ENCODE measurements around the gene UNG. TPM values are rescaled to one million over a fixed set of nuclear protein-coding genes. Genes with fewer than 3 reads are reported as not detected.

The UNG gene
- total RNA-seq, 4 donors from 2014 or later = 31.9 to 57.5 (median 46.9) TPM

DNA sequence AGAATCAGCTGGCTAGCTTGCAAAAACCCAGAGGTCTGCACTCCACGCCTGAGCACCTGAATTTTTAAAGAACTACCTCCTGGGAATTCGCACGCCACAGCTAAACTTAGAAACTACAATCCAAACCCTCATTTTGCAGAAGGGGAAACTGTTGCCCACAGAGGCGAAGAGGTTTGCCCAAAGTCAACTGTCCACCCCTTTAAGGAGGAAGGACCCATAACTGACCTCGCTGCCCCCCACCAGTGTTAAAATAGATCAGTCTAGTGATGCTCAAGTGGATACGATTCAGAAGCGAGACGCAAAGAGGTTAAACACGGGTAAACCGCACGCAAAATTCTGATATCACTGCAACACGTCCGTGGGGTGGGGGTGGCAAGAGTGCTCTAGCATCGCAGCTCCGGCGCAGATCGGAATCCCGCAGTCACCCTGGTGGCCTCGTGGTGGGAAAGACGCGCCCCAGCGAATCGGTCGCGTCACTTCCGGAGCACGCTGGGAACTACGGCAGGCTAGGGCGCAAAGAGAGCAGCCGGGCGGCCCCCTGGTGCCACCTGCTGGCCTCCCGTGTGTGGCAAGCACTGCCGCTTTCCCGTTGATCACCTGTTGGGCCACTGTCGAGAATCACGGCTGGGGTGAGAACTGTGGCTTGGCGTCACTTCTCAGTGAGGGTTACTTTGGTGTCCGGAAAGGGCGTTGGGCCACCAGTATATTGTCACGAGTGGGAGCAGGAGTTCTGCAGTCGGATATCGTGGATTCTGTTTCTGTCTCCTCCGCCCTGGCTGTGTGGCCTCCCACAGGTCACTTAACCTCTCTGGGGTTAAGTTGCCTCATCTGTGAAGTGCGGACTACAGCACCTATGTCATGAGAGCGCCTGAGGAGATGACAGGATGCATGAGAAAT is 4.1 kb upstream of the UNG start, which contains the start of gene ALKBH2:
ALKBH2 (minus strand) TSS at position 451 of the 897 bp plus-strand sequence. CDS start 686 bp downstream, outside the sequence.
- TF ChIP-seq POLR2A (IDR thresholded peaks at IDR 0.05) = no peak
- peak in 1 of 3 donors; percentile 99 for TF ChIP-seq CTCF (IDR thresholded peaks at IDR 0.05)
- intact Hi-C loops (cut with DNase I; ENCODE audit: low total_unique reads) = loop anchor here (10.0 kb wide), 1 partner anchor 528 kb away; the partner anchor contains the start of genes ISCU and SART3
- peak within 1 kb of the TSS; percentile 17 for H3K4me3 ChIP-seq (ENCODE audit: low read depth, poor library complexity, severe bottlenecking)
- DNase-seq (ENCODE audit: low spot score in 2 of 2) = peak; percentile 90 to 98
- WGBS, 2 donors = 6% methylated on average over 35 to 41 of the region's 45 CpGs

DNA sequence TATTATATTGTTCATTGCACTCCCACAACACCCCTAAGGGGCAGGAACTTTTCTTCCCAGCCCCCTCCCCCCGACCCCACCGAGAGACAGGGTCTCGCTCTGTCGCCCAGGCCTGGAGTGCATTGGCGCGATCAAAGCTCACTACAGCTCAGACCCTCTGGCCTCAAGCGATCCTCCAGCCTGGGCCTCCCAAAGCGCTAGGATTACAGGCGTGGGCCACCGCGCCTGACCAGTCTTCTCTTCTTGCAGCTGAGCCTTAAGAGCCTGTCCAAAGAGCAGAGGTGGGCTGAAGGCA is 310 bp upstream of the UNG start:
- DNase-seq (ENCODE audit: low spot score in 2 of 2) = no peak
- no peak overlapping the region for H3K4me3 ChIP-seq (ENCODE audit: low read depth, poor library complexity, severe bottlenecking)
- 26 to 35% methylated on average over 11 of the region's 11 CpGs for WGBS, 2 donors
- TF ChIP-seq CTCF (IDR thresholded peaks at IDR 0.05) (no peak), POLR2A (IDR thresholded peaks at IDR 0.05) (no peak)
- intact Hi-C loops (cut with DNase I; ENCODE audit: low total_unique reads) = loop anchor here (10.0 kb wide), 1 partner anchor 532 kb away; the partner anchor contains the start of genes ISCU and SART3

GRCh38 chr12:109098183-109098604 is 797 bp downstream of the UNG start:
- TF ChIP-seq CTCF (IDR thresholded peaks at IDR 0.05) (no peak), POLR2A (IDR thresholded peaks at IDR 0.05) (no peak)
- peak overlapping the region; percentile 70 for H3K4me3 ChIP-seq (ENCODE audit: low read depth, poor library complexity, severe bottlenecking)
- DNase-seq (ENCODE audit: low spot score in 2 of 2) = peak; percentile 55 to 91
- WGBS, 2 donors = 0 to 1% methylated on average over 22 to 25 of the region's 32 CpGs
- intact Hi-C loops (cut with DNase I; ENCODE audit: low total_unique reads) = loop anchor here (10.0 kb wide), 1 partner anchor 533 kb away; the partner anchor contains the start of genes ISCU and SART3

GRCh38 chr12:109098651-109099050 is 1.3 kb downstream of the UNG start:
- peak overlapping the region; percentile 70 for H3K4me3 ChIP-seq (ENCODE audit: low read depth, poor library complexity, severe bottlenecking)
- WGBS, 2 donors = 1 to 4% methylated on average over 8 of the region's 8 CpGs
- DNase-seq (ENCODE audit: low spot score in 2 of 2) = no peak
- intact Hi-C loops (cut with DNase I; ENCODE audit: low total_unique reads) = loop anchor here (10.0 kb wide), 1 partner anchor 534 kb away; the partner anchor contains the start of genes ISCU and SART3
- TF ChIP-seq CTCF (IDR thresholded peaks at IDR 0.05) (no peak), POLR2A (IDR thresholded peaks at IDR 0.05) (no peak)

DNA sequence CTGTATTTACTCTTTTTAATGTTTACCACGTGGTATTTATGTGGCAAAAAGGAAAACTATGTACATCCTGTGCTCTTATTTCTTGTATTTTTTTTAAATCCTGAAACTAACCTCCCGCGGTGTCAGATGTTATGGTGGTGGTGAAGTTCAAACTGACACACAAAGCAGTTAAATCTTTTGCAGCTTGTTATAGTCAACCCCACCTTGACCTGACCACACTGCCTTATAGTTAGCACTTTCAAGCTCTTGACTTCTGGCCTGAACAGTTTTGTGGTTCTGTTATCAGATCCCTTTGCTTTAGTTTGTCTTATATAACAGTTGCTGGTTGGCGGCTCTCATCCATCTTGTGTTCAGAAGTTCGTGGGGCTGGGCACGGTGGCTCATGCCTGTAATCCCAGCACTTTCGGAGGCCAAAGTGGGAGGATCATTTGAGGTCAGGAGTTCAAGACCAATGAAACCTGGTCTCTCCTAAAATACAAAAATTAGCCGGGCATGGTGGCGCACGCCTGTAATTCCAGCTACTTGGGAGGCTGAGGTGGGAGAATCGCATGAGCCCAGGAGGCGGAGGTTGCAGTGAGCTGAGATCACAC is 2.1 kb downstream of the UNG start:
- TF ChIP-seq POLR2A (IDR thresholded peaks at IDR 0.05) = no peak
- TF ChIP-seq CTCF (IDR thresholded peaks at IDR 0.05) = no peak
- no peak overlapping the region for H3K4me3 ChIP-seq (ENCODE audit: low read depth, poor library complexity, severe bottlenecking)
- WGBS, 2 donors = 76 to 78% methylated on average over 12 of the region's 12 CpGs
- peak in 1 of 2 donors; percentile 75 for DNase-seq (ENCODE audit: low spot score in 2 of 2)
- intact Hi-C loops (cut with DNase I; ENCODE audit: low total_unique reads) = loop anchor here (10.0 kb wide), 1 partner anchor 535 kb away; the partner anchor contains the start of genes ISCU and SART3
